H9 (cell line): ENCODE data around the gene EAF1. TPM values are rescaled to one million over a fixed set of nuclear protein-coding genes. Genes with fewer than 3 reads are reported as not detected.

Experiments used
- DNase-seq: peaks from one replicate; pipeline ENCODE4 v3.0.0-alpha.2; 2017
- H2AFZ ChIP-seq: one replicate; pipeline ENCODE4 v1.6.1; 2013; ENCODE audit warnings: mild to moderate bottlenecking, low read length, control low read depth, moderate library complexity
- H2AK5ac ChIP-seq: 2 replicates; pipeline ENCODE4 v1.6.1; 2013; ENCODE audit warnings: low read length, control low read depth, mixed read lengths; ENCODE audit not compliant: insufficient read length
- H2BK120ac ChIP-seq: one replicate; pipeline ENCODE4 v1.6.1; 2013; ENCODE audit warnings: low read depth, mild to moderate bottlenecking, low read length, control low read depth, inconsistent platforms; ENCODE audit not compliant: poor library complexity, severe bottlenecking
- H2BK12ac ChIP-seq: 2 replicates; pipeline ENCODE4 v1.6.1; 2013; ENCODE audit warnings: low read length, control low read depth, mixed read lengths, low read depth; ENCODE audit not compliant: insufficient read length
- H2BK15ac ChIP-seq: 2 replicates; pipeline ENCODE4 v1.6.1; 2013; ENCODE audit warnings: low read depth, low read length, control low read depth
- H2BK20ac ChIP-seq: one replicate; pipeline ENCODE4 v1.6.1; 2013; ENCODE audit warnings: low read depth, mild to moderate bottlenecking, low read length, control low read depth, inconsistent platforms; ENCODE audit not compliant: poor library complexity, severe bottlenecking
- H2BK5ac ChIP-seq: 2 replicates; pipeline ENCODE4 v1.6.1; 2013; ENCODE audit warnings: low read length, control low read depth, mixed read lengths; ENCODE audit not compliant: insufficient read length
- H3K14ac ChIP-seq: 2 replicates; pipeline ENCODE4 v1.6.1; 2013; ENCODE audit warnings: low read length, control low read depth; ENCODE audit not compliant: insufficient read depth
- H3K18ac ChIP-seq: 2 replicates; pipeline ENCODE4 v1.6.1; 2013; ENCODE audit warnings: low read depth, mild to moderate bottlenecking, mixed read lengths, low read length, control low read depth; ENCODE audit not compliant: insufficient read length
- H3K23ac ChIP-seq: 2 replicates; pipeline ENCODE4 v1.6.1; 2013; ENCODE audit warnings: low read length, control low read depth, mixed read lengths, low read depth; ENCODE audit not compliant: insufficient read length
- H3K23me2 ChIP-seq: 2 replicates; pipeline ENCODE4 v1.6.1; 2013; ENCODE audit warnings: low read depth, mild to moderate bottlenecking, mixed read lengths, low read length, control low read depth; ENCODE audit not compliant: insufficient read length, poor library complexity, severe bottlenecking
- H3K27ac ChIP-seq: 2 replicates; pipeline ENCODE4 v1.5.1; 2013; ENCODE audit warnings: low read length, control low read depth, mixed read lengths, low read depth; ENCODE audit not compliant: insufficient read length
- H3K27me3 ChIP-seq: 2 replicates; pipeline ENCODE4 v1.6.1; 2013; ENCODE audit warnings: low read length, control low read depth, inconsistent platforms; ENCODE audit not compliant: insufficient read depth
- H3K4ac ChIP-seq: 2 replicates; pipeline ENCODE4 v1.6.1; 2013; ENCODE audit warnings: low read depth, mild to moderate bottlenecking, control low read depth, inconsistent platforms, low read length, moderate library complexity
- H3K4me1 ChIP-seq: 2 replicates; pipeline ENCODE4 v1.6.1; 2013; ENCODE audit warnings: low read length, control low read depth, inconsistent platforms; ENCODE audit not compliant: insufficient read depth
- H3K4me2 ChIP-seq: 2 replicates; pipeline ENCODE4 v1.6.1; 2013; ENCODE audit warnings: low read length, control low read depth, mixed read lengths; ENCODE audit not compliant: insufficient read length, insufficient read depth
- H3K56ac ChIP-seq: 2 replicates; pipeline ENCODE4 v1.6.1; 2013; ENCODE audit warnings: low read depth, mild to moderate bottlenecking, mixed read lengths, low read length, control low read depth; ENCODE audit not compliant: insufficient read length
- H3K79me1 ChIP-seq: 2 replicates; pipeline ENCODE4 v1.6.1; 2013; ENCODE audit warnings: low read depth, mild to moderate bottlenecking, moderate library complexity, low read length, control low read depth, inconsistent platforms; ENCODE audit not compliant: insufficient read depth, poor library complexity, severe bottlenecking
- H3K79me2 ChIP-seq: 2 replicates; pipeline ENCODE4 v1.6.1; 2013; ENCODE audit warnings: low read length, control low read depth, inconsistent platforms; ENCODE audit not compliant: insufficient read depth
- H3K9ac ChIP-seq: 2 replicates; pipeline ENCODE4 v1.6.1; 2013; ENCODE audit warnings: low read length, control low read depth, mixed read lengths; ENCODE audit not compliant: insufficient read length; ENCODE audit errors: extremely low read depth
- H3K9me3 ChIP-seq: one replicate; pipeline ENCODE4 v1.6.1; 2013; ENCODE audit warnings: low read depth, low read length, inconsistent platforms; ENCODE audit not compliant: control insufficient read depth
- H3T11ph ChIP-seq: one replicate; pipeline ENCODE4 v1.6.1; 2013; ENCODE audit warnings: mild to moderate bottlenecking, low read length, control low read depth, inconsistent platforms
- H4K20me1 ChIP-seq: one replicate; pipeline ENCODE4 v1.6.1; 2013; ENCODE audit not compliant: control insufficient read depth, insufficient read length, insufficient read depth
- H4K5ac ChIP-seq: 2 replicates; pipeline ENCODE4 v1.6.1; 2013; ENCODE audit warnings: low read depth, mild to moderate bottlenecking, mixed read lengths, low read length, control low read depth; ENCODE audit not compliant: insufficient read length
- H4K8ac ChIP-seq: replicated peaks from 2 replicates; pipeline ENCODE4 v1.6.1; 2013; ENCODE audit warnings: low read length, control low read depth, mixed read lengths, low read depth; ENCODE audit not compliant: insufficient read length
- H4K91ac ChIP-seq: 2 replicates; pipeline ENCODE4 v1.6.1; 2013; ENCODE audit warnings: low read depth, mild to moderate bottlenecking, moderate library complexity, mixed read lengths, low read length, control low read depth; ENCODE audit not compliant: insufficient read length
- H3K27ac Mint-ChIP-seq, 3 experiments: 2 replicates in 2 of 3; 3 replicates in 1 of 3; pipeline ENCODE4 v1.8.0; 2020 to 2021; ENCODE audit warnings: mixed read lengths in 3 of 3, mild to moderate bottlenecking in 1 of 3, moderate library complexity in 1 of 3
- H3K27me3 Mint-ChIP-seq: 2 replicates; pipeline ENCODE4 v1.8.0; 2021; ENCODE audit warnings: low read depth, mild to moderate bottlenecking, moderate library complexity, mixed read lengths
- H3K36me3 Mint-ChIP-seq, 3 experiments: 2 replicates in 2 of 3; 3 replicates in 1 of 3; pipeline ENCODE4 v1.8.0; 2020 to 2021; ENCODE audit warnings: low read depth in 3 of 3, mixed read lengths in 3 of 3; ENCODE audit not compliant: insufficient read depth in 1 of 3
- H3K4me1 Mint-ChIP-seq, 2 experiments: 2 replicates each; pipeline ENCODE4 v1.8.0; 2020; ENCODE audit warnings: mixed read lengths in 2 of 2
- H3K4me3 Mint-ChIP-seq, 2 experiments: 2 replicates in 1 of 2; 3 replicates in 1 of 2; pipeline ENCODE4 v1.8.0; 2020 to 2021; ENCODE audit warnings: mild to moderate bottlenecking in 2 of 2, mixed read lengths in 2 of 2, moderate library complexity in 1 of 2
- H3K9me3 Mint-ChIP-seq, 2 experiments: 2 replicates in 1 of 2; 3 replicates in 1 of 2; pipeline ENCODE4 v1.8.0; 2020; ENCODE audit warnings: mild to moderate bottlenecking in 2 of 2, mixed read lengths in 2 of 2, moderate library complexity in 1 of 2
- WGBS: extraction: QIAGEN DNeasy Blood & Tissue Kit; methylation state at CpG from one replicate; pipeline ENCODE4 v1.1.7; 2013; ENCODE audit warnings: missing lambda C conversion rate, low lambda C conversion rate, mixed read lengths; ENCODE audit not compliant: insufficient read length; ENCODE audit errors: extremely low coverage; 5-methylcytosine and 5-hydroxymethylcytosine counted together
- total RNA-seq: library from RNA; stranded (reverse); gene quantifications from 2 replicates; pipeline ENCODE4 v1.2.1, GENCODE V29; 2021
- TF ChIP-seq, protein P1 (sequence below): fragments of 200-600 bp; sonication (generic); conservative IDR thresholded peaks from 3 replicates; pipeline ENCODE4 v1.8.0; 2021; ENCODE audit warnings: antibody characterized with exemption, mild to moderate bottlenecking

Gene EAF1
- total RNA-seq, 1 experiment from 2014 or later: 34.3 TPM

DNA sequence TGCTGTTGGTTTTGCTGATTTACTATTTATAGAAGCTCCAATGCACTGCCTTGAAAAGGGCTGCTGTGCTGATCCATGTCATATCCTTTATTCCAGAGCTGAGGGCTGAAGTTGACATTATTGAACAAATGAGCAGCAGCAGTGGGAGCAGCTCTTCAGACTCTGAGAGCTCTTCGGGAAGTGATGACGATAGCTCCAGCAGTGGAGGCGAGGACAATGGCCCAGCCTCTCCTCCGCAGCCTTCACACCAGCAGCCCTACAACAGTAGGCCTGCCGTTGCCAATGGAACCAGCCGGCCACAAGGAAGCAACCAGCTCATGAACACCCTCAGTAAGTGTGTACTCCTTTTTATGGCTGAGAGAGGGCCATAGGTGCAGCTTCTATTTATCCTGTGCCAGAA is 8.8 kb downstream of the EAF1 start:
- TF ChIP-seq, protein P1, sequence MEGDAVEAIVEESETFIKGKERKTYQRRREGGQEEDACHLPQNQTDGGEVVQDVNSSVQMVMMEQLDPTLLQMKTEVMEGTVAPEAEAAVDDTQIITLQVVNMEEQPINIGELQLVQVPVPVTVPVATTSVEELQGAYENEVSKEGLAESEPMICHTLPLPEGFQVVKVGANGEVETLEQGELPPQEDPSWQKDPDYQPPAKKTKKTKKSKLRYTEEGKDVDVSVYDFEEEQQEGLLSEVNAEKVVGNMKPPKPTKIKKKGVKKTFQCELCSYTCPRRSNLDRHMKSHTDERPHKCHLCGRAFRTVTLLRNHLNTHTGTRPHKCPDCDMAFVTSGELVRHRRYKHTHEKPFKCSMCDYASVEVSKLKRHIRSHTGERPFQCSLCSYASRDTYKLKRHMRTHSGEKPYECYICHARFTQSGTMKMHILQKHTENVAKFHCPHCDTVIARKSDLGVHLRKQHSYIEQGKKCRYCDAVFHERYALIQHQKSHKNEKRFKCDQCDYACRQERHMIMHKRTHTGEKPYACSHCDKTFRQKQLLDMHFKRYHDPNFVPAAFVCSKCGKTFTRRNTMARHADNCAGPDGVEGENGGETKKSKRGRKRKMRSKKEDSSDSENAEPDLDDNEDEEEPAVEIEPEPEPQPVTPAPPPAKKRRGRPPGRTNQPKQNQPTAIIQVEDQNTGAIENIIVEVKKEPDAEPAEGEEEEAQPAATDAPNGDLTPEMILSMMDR: no peak
- H3K4me1 Mint-ChIP-seq: no peaks in the 10 kb centered on the region
- Histone ChIP-seq H2BK120ac (no peak overlapping the region), H2BK12ac (no peak overlapping the region), H2BK15ac (no peak overlapping the region), H3K23ac (no peak overlapping the region), H2AK5ac (no peak overlapping the region), H3K18ac (no peak overlapping the region), H2BK5ac (no peak overlapping the region), H3K23me2 (no peaks in the 10 kb centered on the region), H3K9me3 (no peaks in the 10 kb centered on the region), H3K79me1 (no peaks in the 10 kb centered on the region), H4K5ac (no peak overlapping the region), H3K4me2 (no peak overlapping the region), H3K79me2 (no peaks in the 10 kb centered on the region), H4K20me1 (no peaks in the 10 kb centered on the region), H3K27ac (no peak overlapping the region), H3K4ac (no peak overlapping the region), H3K14ac (no peak overlapping the region), H3T11ph (no peak overlapping the region), H4K8ac (no peak overlapping the region), H4K91ac (no peak overlapping the region), H3K9ac (no peak overlapping the region), H2AFZ (no peak overlapping the region), H2BK20ac (no peak overlapping the region), H3K27me3 (no peaks in the 10 kb centered on the region), H3K56ac (no peak overlapping the region), H3K4me1 (no peaks in the 10 kb centered on the region)
- peaks cover 25 to 87% (median 83%) of the 10 kb centered on the region in 3 experiments; a peak in 6 of 7 replicates for H3K36me3 Mint-ChIP-seq
- H3K27me3 Mint-ChIP-seq: no peaks in the 10 kb centered on the region
- no peaks in the 10 kb centered on the region for H3K9me3 Mint-ChIP-seq
- no CpG with 5 or more reads among the region's 6 CpGs for WGBS
- DNase-seq: no peak
- no peak overlapping the region for H3K27ac Mint-ChIP-seq
- no peak overlapping the region for H3K4me3 Mint-ChIP-seq
